Measurements from ENCODE around the gene CLNK.

The CLNK gene

GRCh38 chr4:10529291-10530136 lies 155.1 kb downstream of the CLNK start:
- no peak for DNase-seq (ENCODE audit: insufficient read length, low spot score)
- TF ChIP-seq, protein P1, sequence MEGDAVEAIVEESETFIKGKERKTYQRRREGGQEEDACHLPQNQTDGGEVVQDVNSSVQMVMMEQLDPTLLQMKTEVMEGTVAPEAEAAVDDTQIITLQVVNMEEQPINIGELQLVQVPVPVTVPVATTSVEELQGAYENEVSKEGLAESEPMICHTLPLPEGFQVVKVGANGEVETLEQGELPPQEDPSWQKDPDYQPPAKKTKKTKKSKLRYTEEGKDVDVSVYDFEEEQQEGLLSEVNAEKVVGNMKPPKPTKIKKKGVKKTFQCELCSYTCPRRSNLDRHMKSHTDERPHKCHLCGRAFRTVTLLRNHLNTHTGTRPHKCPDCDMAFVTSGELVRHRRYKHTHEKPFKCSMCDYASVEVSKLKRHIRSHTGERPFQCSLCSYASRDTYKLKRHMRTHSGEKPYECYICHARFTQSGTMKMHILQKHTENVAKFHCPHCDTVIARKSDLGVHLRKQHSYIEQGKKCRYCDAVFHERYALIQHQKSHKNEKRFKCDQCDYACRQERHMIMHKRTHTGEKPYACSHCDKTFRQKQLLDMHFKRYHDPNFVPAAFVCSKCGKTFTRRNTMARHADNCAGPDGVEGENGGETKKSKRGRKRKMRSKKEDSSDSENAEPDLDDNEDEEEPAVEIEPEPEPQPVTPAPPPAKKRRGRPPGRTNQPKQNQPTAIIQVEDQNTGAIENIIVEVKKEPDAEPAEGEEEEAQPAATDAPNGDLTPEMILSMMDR (IDR thresholded peaks at IDR 0.05; ENCODE audit: insufficient read depth, missing control alignments), result no peak
- FAIRE-seq, result no peak

GRCh38 chr4:10527438-10527837 lies 157.1 kb downstream of the CLNK start:
- TF ChIP-seq, protein P1 (IDR thresholded peaks at IDR 0.05; ENCODE audit: insufficient read depth, missing control alignments), result no peak
- DNase-seq (ENCODE audit: insufficient read length, low spot score) (no peak), FAIRE-seq (no peak)

GRCh38 chr4:10526429-10527222 lies 157.9 kb downstream of the CLNK start:
- DNase-seq (ENCODE audit: insufficient read length, low spot score), result no peak
- TF ChIP-seq, protein P1 (IDR thresholded peaks at IDR 0.05; ENCODE audit: insufficient read depth, missing control alignments), result no peak
- FAIRE-seq, result no peak

- FAIRE-seq (no peak), DNase-seq (ENCODE audit: insufficient read length, low spot score) (no peak)
- TF ChIP-seq, protein P1 (IDR thresholded peaks at IDR 0.05; ENCODE audit: insufficient read depth, missing control alignments), result no peak
These were observed 160.3 kb downstream of the CLNK start for GRCh38 chr4:10524196-10524833.

DNA sequence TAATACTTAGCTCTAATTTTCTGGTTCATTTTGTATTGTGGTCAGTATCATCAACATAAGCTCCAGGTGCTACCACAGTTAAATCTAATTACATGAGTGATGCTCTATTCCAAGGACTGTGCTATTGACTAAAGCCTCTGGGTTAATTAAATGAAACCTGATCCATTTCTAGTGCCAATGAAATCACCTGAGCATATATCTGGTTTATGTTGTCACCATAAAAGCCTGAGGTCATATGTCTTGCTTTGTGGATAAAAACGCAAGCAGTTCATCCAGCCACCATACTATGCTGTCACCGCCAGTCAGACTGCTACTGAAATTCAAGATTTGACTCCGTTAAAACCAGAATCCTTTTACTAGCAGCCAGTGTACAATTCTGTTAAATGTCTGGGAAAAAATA lies 163.1 kb downstream of the CLNK start:
- no peak for FAIRE-seq
- no peak for DNase-seq (ENCODE audit: insufficient read length, low spot score)
- TF ChIP-seq, protein P1 (IDR thresholded peaks at IDR 0.05; ENCODE audit: insufficient read depth, missing control alignments), result no peak

DNA sequence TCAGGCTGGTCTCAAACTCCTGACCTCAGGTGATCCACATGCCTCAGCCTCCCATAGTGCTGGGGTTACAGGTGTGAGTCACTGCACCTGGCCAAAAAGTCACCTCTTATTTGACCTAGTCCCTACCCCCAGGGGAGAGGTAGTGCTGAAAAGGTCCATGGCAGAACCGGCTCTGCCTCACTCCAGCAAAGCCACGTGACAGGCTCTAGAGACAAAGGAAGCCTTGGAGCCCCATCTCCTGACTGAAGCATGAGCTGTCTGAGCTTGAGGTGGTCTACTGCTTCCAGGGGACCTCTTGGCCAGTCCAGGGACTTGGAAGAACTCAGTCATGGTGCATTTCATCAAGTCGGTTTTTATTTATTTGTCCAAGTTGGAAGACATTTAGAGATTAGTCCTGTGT lies 174.8 kb downstream of the CLNK start:
- DNase-seq (ENCODE audit: insufficient read length, low spot score) (no peak), FAIRE-seq (no peak)
- TF ChIP-seq, protein P1 (IDR thresholded peaks at IDR 0.05; ENCODE audit: insufficient read depth, missing control alignments), result no peak

Measured in D721Med (cell line).